DND-41 (cell line): Measurements from ENCODE around the gene DIAPH2.

ENCODE experiments used
- EZH2 ChIP-seq: IDR thresholded peaks from 3 replicates; pipeline ENCODE4 v1.6.1; 2012; ENCODE audit warnings: borderline replicate concordance, low read depth, mild to moderate bottlenecking, moderate library complexity, low read length, inconsistent platforms; ENCODE audit not compliant: severe bottlenecking
- TF ChIP-seq, protein P1 (sequence below): IDR thresholded peaks from 2 replicates; pipeline ENCODE4 v1.5.1; 2012; ENCODE audit warnings: borderline replicate concordance, low read length, moderate library complexity, mild to moderate bottlenecking; ENCODE audit not compliant: poor library complexity, severe bottlenecking; ENCODE audit errors: extremely low read depth

DNA sequence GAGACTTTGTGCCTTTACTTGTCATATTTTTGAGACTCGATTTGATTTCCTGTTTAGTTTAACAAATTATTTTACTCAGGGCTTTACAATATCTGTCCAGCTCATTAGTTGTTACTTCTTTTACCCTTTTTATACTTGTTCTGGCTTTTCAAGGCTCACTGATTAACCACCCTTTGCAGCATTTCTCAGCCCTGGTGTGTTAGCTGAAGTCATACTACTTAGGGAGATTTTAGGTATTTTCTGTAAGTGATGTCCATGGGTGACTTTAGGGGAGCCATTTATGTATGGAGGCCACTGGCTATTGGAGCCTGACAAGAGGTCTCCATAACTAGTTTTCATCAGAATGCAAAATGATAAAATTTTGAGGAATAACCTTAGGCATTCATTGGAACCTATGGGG is 346.3 kb downstream of the DIAPH2 start:
- no peak for TF ChIP-seq EZH2
- TF ChIP-seq, protein P1, sequence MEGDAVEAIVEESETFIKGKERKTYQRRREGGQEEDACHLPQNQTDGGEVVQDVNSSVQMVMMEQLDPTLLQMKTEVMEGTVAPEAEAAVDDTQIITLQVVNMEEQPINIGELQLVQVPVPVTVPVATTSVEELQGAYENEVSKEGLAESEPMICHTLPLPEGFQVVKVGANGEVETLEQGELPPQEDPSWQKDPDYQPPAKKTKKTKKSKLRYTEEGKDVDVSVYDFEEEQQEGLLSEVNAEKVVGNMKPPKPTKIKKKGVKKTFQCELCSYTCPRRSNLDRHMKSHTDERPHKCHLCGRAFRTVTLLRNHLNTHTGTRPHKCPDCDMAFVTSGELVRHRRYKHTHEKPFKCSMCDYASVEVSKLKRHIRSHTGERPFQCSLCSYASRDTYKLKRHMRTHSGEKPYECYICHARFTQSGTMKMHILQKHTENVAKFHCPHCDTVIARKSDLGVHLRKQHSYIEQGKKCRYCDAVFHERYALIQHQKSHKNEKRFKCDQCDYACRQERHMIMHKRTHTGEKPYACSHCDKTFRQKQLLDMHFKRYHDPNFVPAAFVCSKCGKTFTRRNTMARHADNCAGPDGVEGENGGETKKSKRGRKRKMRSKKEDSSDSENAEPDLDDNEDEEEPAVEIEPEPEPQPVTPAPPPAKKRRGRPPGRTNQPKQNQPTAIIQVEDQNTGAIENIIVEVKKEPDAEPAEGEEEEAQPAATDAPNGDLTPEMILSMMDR: no peak
